Glomerular endothelial cell (primary cell): ENCODE results near the gene ERMAP. TPM values are rescaled to one million over a fixed set of nuclear protein-coding genes. Genes with fewer than 3 reads are reported as not detected.

Source experiments
- DNase-seq: peaks from one replicate; pipeline ENCODE4 v3.0.0-alpha.2; 2011; ENCODE audit warnings: low read depth, low spot score; ENCODE audit errors: extremely low read depth
- total RNA-seq: library from RNA; depleted of rRNA; stranded (reverse); fragments of >200 nt; gene quantifications from 2 replicates; pipeline ENCODE4 v1.2.3, GENCODE V29; 2015

ERMAP gene, protein sequence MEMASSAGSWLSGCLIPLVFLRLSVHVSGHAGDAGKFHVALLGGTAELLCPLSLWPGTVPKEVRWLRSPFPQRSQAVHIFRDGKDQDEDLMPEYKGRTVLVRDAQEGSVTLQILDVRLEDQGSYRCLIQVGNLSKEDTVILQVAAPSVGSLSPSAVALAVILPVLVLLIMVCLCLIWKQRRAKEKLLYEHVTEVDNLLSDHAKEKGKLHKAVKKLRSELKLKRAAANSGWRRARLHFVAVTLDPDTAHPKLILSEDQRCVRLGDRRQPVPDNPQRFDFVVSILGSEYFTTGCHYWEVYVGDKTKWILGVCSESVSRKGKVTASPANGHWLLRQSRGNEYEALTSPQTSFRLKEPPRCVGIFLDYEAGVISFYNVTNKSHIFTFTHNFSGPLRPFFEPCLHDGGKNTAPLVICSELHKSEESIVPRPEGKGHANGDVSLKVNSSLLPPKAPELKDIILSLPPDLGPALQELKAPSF
- total RNA-seq, result 5.1 and 9.2 TPM in 2 replicates

DNA sequence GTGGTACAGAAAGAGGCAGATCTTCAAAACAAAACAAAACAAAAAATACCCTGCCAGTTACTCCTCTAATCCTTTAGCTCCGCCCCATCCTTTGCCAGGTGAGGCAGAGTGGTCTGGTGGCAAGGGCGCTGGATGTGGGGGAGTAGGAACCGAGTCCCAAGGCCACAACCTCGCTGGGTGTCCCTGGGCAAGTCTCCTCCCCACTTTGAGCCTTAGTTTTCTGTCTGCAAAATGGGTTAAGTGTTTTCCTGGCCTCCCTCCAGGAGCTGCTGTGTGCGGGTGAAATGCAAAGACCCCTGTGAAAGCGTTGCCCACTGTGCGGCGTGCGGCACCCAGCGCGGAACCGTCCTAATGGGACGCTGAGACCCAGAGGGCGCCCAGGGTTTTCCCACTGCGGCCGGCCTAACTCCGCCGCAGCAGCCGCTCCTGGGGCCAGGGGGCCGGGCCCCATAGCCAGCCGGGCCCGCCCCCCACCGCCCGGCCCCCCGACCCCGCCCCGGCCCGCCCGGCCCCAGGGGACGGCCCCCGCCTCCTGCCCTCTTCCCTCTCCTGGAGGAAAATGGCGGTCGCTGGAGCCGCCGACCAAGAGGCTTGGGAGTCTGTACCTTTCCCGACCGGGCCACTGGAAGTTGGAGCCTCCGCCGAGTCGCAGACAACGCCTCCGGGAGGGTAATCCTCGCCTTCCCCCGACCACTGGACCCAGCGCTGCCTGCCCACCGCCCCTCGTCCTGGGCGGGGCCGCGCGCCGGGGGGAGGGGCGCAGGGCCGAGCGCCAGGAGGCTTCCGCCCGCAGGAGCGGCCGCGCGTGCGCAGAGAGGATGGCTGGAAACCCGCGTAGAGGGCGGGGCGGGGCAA, at the start of gene ERMAP, which contains the start of gene SVBP:
Gene ERMAP (plus strand): TSS at position 538 of the 855 bp plus-strand sequence. CDS start 13,327 bp downstream, outside the sequence.
Gene SVBP (minus strand): TSS at position 813 of the 855 bp plus-strand sequence. CDS start 853 bp downstream, outside the sequence.
- no peak for DNase-seq

DNA sequence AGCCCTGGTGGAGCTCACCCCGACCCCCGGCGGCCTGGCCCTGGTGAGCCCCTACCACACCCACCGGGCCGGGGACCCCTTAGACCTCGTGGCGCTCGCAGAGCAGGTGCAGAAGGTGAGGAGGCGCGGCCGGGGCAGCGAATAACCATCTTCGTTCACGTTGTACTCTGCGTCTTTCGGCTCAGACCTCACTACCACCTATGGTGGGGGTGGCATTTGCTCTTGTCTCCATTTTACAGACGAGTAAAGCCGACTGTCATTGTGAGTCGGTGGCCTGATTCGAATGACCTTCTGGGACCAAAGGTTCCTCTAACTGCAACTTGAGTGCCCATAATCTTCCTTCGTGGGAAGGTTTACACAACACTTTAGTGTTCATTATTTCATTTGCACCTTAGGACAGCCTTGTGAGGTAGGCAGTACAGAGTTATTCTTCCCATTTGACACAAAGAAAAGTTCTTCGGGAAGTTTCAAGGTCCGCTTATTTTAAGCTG, 49.4 kb upstream of the ERMAP start:
- no peak for DNase-seq

DNA sequence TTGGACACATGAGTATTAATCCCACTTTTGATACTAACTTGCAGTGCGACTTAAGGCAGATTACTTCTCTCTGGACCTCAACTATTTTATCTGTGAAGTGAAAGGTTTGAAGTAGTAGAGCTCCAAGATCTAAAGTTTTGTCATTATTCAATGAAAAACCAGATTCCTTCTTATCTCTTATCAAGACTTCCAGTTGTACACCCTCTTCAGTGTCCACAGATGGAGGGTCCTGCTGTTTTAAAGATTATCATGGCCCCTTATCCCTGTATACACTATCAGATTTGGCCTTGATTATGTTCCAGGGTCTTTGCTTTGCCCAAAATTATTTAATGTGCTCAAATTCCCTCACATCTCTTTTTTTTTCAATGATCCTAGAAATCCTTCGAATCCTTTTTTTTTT, 48.8 kb upstream of the ERMAP start:
- no peak for DNase-seq

DNA sequence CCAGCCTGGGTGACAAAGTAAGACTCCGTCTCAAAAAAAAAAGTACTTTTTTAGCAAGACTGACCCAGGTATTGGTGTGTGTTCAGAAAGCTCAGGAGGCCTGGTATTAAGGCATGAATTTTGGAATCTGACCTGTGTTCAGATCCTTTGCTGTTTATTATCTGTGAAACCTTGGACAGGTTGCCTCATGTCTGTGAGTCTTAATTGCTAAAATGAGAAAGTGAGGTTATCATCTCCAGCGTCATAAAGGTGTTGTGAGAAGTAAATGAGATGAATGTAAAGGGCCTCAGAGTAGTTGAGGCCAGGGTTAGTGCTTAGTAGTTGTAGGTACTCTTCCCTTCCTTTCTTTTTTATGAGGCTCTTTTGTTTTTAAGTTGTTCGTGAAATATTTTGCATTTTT, 47.1 kb upstream of the ERMAP start:
- no peak for DNase-seq

DNA sequence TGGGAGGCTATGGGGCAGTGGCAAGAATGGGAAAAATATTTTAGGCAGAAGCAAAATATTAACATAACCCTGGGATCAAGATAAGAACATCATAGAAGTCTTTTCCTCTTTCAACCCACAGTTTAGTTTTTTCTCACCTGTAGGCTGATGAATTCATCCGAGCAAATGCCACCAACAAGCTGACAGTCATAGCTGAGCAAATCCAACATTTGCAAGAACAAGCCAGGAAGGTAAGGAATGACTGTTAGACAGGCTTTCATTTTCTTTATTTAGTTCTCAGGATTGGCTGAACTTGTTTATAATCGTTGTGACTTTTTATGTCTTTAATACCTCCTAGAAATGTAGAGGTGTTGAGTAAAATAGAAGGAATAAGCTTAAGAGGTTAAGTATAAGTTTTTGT, 43.5 kb upstream of the ERMAP start:
- DNase-seq, result no peak

DNA sequence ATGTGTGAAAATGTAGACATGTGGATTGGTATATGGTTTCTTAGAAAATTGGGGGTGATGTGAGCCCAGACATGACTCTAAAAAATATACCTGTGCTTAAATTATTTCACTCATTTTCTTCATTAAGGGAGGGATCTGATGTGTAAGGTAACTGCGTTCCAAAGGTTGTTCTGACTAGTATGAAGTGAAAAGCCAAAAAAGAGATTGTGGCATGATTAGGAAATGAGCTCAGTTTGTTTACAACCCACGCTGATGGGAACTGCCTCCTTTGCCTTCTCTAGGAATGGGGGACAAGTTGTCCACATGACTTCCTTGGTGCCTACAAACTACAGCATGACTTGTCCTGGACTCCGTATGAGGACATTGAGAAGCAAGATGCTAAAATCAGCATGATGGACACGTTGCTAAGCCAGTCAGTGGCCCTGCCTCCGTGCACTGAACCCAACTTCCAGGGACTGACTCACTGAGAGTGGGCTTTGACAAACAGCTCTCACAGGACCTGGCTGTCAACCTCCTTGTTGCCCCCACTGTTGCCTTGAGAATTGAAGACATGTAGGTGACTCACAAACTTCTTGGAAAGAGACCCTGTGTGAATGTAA, 41.9 kb upstream of the ERMAP start:
- DNase-seq, result no peak

DNA sequence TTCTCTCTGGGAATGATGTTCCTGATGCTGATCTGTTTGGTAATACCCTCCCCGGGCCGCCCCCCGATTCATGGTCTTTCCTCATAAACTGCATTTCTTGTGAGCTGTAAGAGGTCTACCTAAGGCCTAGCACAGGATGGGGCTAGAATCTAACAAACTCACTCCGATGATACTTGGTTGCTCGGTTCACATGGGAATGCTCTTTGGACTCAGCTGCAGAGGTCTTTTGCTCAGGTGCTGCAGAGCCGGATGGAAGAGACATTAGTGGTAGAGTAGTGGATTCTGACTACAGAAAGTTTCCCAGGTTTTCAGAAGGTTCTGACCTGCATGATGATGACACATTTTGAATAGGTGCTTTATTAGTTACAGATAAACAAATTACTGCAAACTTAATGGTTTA, 40.4 kb upstream of the ERMAP start:
- DNase-seq, result no peak

DNA sequence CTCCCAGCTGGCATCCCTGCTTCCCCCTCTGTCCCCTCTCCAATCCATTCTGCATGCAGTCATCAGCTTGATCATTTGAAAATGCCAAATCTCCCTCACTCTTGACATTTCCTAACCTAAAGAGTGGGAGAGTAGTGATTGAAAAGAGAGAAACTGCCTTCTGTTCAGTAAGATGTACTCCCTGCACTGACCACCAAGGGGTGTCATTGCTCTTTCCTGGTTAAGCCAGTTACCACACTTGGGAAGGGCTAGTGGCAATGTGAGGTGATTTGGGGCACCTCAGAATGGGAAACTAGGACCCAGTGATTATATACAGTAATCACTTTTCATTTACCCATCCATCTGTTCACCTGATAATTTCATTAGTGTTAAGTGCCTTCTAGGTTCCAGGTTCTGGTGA, 39.1 kb upstream of the ERMAP start:
- no peak for DNase-seq

DNA sequence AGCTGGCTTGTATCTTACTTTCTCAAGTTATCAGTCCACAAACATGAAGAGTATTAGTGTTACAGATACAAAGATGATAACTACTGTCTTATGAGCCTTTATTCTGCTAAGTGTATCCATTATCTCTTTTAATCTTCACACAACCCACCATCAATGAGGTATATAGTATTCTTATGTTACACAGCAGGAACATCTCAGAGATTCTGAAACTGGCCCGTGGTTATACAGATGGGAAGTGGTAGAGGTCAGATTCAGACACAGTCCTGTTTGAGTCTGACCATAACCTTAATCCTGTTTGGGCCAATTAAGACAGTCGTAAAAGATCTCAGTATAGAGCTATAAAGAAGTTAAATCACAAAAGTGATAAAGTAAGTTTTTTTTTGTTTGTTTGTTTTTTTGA, 37.2 kb upstream of the ERMAP start:
- no peak for DNase-seq

DNA sequence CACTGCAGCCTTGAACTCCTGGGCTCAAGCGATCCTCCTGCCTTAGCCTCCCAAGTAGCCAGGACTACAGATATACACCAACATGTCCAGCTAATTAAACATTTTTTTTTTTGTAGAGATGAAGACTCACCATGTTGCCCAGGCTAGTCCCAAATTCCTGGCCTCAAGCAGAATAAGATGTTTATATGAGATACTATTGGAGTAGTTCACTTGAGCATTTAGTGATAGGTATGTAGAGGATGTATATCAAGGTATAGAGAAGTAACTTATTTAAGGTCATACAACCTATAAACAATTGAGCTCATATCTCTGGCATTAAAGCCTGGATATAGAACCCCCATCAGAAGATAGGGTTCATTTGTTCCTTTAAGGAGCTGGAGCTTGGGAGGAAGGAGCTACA, 36.7 kb upstream of the ERMAP start:
- no peak for DNase-seq

DNA sequence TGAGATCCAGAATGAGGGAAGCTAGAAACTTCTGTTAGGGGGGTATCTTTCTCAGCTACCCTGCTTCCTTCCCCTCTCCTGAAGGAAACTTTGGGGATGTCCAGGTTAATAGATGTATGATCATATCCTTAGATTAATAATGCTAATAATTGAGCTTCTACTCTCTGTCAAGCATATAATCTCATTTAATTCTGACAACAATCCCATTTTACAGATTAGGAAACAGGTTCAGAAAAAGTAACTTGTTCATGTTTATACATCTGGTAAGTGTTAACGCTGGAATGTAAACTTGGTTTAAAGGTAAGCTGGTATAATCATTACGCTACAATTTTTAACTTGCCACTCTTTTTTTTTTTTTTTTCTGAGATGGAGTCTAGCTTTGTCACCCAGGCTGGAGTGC, 33.8 kb upstream of the ERMAP start:
- DNase-seq, result no peak

DNA sequence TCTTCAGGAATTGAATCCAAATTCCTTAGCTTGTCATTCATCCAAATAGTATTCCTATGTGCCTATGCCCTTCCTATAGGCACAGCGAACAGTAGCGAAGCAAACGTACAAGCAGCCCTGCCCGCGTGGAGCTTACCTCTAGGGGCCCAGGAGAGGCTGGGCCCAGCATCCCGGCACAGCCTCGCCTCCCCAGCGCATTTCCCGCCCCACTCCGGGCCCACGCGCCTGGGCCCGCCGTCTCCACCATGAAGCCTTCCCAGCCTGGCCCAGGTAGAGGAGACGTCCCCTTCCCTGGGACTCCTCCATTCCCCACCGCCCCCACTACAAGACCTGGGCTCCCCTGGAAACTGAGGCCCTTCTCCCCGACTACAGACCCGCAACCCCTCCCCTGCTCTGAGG, 32.4 kb upstream of the ERMAP start:
- no peak for DNase-seq

DNA sequence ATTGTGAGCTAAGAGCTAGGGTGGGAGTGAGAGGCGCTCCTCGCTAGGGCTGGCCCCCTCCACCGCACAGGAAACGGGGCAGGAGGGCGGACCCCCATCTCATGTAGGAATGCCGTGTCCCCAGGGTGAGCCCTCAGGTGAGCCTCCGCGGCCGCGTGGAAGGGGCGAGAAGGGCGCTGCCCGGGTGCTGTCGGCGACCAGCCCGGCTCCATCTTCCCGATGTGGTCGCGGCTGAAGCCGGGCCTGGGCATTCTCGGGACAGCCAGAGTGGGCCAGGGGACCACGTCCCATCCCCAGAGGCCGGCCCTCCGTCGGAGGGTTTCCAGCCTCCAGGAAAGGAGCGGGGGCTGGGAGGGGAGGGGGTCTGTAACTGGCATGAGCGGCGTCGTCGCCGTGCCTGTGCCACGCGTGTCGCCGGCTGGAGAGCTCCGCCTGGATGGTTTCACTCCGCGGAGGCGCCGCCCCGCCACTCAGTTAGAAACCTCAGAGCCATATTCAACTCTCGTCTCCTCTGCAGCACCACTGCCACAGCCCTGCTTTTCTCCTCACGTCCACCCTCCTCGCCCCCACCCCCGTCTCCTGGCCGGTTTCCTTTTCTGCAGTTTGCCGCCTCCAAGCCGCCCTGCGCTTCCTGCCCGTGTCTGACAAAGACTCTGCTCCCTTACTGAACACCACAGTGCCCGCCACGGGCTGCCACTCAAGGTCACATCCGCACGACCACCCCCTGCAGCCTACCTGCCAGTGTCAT, 31.8 kb upstream of the ERMAP start, which contains the start of gene TMEM269:
Gene TMEM269 (plus strand): TSS at position 46 of the 748 bp plus-strand sequence. CDS start 4,903 bp downstream, outside the sequence.
- DNase-seq, result no peak

DNA sequence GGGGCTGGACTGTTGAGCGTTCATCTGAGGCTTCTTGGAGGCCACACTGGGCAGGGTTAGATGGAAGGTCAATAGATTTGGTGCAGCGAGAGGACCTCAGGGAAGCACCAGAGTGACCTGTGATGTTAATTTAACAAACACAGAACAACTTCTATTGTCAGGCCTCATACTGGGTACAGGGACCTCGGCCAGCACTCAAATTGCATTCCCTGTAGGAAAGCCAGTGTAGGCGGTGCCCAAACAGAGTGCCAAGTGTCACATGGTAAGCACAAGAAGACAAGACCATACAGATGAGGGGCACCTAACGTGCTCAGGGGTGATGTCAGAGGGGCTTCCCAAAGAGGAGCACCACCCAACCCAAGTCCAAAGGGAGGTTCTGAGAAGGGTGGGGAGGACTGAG, 30.8 kb upstream of the ERMAP start:
- no peak for DNase-seq

DNA sequence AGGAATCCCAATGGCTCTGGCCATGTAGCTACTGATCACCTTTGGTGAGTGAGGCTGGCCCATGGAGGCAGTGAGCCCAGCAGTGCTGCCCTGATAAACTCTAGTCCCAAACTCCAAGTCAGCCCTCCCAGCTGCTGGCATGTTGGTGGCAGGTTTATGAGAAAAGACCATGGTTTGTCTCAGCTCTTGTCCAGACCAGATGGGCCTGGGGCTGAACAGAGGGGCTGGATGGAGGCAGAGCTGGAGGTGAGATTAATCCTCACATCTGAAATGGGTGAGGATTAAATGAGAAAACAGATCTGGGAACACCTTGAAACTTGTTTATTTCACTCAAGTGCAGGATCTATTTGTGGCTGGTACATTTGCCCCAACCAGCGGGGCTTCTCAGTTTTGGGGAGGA, 28.9 kb upstream of the ERMAP start:
- DNase-seq, result no peak

DNA sequence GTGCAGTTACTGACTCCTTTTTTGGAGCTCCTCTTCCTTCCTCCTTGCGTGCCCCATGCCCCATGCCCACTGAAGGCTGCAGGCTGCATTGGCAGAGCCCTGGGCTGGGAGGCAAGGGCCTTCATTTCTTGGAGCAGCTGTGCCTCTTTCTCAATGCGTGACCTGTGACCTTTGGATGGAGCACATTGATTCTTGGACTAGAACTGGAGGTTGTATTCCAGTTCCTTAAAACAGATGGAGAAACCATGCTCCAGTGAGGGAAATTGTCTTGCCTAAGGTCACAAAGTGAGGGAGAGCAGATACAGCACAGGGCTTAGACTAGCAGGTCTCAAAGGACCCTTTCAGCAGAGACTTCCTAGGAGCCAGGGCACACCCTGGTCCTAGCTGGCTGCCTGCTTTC, 23.1 kb upstream of the ERMAP start:
- no peak for DNase-seq

DNA sequence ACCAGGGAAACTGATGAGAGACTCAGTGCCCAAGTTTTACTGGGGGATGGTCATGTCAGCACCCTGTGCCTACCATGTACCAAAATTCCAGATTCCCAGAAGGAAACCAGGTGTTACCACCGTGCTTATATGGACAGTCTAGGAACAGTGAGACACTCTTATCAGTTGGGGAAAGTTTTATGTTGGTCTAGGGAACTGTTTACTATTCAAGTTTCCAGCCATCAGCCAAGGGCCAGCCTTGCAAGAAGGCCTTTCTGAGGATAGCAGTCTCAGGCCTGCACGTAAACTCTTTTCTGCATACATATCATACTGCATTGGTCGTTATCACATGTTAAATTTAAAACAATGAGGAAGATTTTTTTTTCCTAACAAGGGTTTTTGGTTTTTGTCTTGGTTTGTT, 19.5 kb upstream of the ERMAP start:
- DNase-seq, result no peak

DNA sequence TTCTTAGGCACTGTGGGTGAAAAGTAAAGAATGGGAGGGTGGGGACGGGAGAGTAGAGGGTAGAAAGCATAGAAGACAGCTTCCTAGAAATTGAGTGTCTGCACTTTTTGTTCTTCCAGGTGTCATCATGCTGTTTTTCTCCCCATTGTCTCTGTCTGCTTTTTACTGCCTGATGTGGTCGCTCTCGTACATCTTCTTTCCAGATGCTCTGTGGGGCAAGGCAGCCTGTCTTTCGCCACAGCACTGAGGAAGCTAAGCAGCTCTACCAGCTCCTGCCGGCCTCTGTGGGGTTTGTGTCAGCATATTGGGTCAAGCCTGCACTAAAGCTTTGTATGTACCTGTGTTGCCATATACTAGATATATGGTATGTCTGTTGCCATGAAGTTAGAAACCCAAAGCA, 18.9 kb upstream of the ERMAP start:
- DNase-seq, result no peak

DNA sequence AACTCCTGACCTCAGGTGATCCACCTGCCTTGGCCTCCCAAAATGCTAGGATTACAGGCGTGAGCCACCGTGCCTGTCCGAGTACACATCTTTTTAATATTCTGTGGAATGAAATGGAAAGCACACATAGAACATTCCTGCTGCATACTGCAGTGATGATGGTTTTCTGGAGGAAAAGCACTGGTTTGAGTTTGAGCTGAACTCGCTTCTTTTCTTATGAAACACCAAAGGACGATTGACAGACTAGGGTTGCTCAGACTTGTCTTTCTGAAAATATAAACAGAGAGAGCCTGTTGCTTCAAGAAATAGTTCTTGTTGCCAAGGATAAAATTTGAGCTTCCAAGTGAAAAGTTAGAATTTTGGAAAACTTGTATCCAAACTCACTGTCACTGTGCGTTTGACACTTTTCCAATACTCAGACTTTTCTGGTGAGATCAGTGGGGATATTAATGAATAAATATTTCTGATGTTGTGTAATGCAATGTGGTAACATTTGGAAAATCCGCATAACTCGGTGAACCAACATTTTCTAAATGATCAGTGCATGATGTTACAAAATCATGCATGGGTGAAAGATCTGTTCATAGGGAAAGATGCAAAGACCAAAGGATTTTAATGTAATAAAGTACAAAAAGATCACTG, 15.0 kb upstream of the ERMAP start:
- DNase-seq, result no peak

DNA sequence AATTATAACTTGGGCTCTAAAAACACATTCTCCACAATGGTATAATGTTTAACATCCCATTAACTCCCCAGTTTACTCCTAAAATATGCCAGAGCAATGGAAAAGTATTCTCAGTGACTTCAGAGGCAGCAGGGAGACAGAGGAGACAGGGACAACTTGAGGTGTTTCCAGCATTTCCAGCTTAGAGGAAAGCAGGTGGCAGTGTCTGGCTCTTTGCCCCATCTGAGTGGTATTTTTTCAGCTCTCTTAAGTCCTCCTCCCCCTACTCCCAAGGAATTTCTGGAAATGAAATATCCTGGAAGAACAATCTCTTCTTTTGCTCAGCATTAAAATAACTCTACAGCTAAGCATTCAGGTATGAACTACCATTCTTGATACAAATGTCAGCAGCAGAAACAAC, 10.8 kb upstream of the ERMAP start:
- no peak for DNase-seq
